ENCODE measurements around the gene MAP1A. TPM values are rescaled to one million over a fixed set of nuclear protein-coding genes. Genes with fewer than 3 reads are reported as not detected.
"Not testable (repeated sequence)": the region's sequence is repeated elsewhere in the genome, so short reads cannot be mapped to it uniquely, and the experiment has no call there.

MAP1A gene
- polyA plus RNA-seq, 3 donors = 6.6 to 10.0 (median 7.8) TPM

DNA sequence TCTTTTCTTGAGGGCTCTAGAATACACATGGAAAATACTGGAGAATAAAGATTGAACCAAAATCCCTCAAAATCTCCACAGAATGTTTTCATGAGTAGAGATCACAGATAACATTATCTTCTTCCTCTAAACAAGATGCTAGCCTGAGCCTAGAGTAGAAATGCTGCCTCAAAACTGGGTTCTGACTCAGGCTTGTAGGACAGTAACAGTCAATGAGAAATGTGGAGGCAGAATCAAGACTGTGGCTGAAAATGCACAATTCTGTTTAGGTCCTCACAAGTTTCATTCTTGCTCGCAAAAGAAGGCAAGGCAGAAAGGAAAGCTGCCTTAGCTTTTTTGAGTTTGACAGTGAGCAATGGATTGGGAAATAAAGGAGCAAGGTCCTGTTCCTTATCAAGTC, 57.2 kb downstream of the MAP1A start:
- not testable (repeated sequence) for DNase-seq (ENCODE audit: extremely low read depth in 1 of 11, low read depth in 9 of 11, low spot score in 4 of 11)

Other genes starting within 250 kb of the MAP1A start
- under 1 TPM in 1 of 3 donors, not detected in 2; 0.07 TPM for gene TGM7, start 215.4 kb upstream of the MAP1A start, polyA plus RNA-seq (ENCODE audit: insufficient read length in 3 of 3)
- gene LCMT2, start 187.0 kb upstream of the MAP1A start, polyA plus RNA-seq (ENCODE audit: insufficient read length in 3 of 3) = 10 to 100 TPM; 10.7 to 14.0 (median 12.5) TPM
- gene ZSCAN29, start 146.6 kb upstream of the MAP1A start, polyA plus RNA-seq (ENCODE audit: insufficient read length in 3 of 3) = 10 to 100 TPM; 28.1 to 31.9 (median 31.1) TPM
- gene TUBGCP4, start 146.5 kb upstream of the MAP1A start, polyA plus RNA-seq (ENCODE audit: insufficient read length in 3 of 3) = 10 to 100 TPM; 26.6 to 31.8 (median 27.0) TPM
- 10 to 100 TPM; 78.3 to 99.5 (median 85.6) TPM for gene TP53BP1, start 24.5 kb upstream of the MAP1A start, polyA plus RNA-seq (ENCODE audit: insufficient read length in 3 of 3)
- gene PPIP5K1, start 72.6 kb downstream of the MAP1A start, polyA plus RNA-seq (ENCODE audit: insufficient read length in 3 of 3) = 10 to 100 TPM; 21.8 to 29.1 (median 27.3) TPM
- 1 to 10 TPM; 1.4 to 3.8 (median 2.3) TPM for gene CKMT1B, start 76.4 kb downstream of the MAP1A start, polyA plus RNA-seq (ENCODE audit: insufficient read length in 3 of 3)
- 1 to 10 TPM in 2 of 3 donors, under 1 TPM in 1; 0.59 to 1.6 (median 1.4) TPM for gene STRC, start 101.2 kb downstream of the MAP1A start, polyA plus RNA-seq (ENCODE audit: insufficient read length in 3 of 3)
- gene CATSPER2, start 131.2 kb downstream of the MAP1A start, polyA plus RNA-seq (ENCODE audit: insufficient read length in 3 of 3) = 1 to 10 TPM; 4.3 to 9.7 (median 5.2) TPM
- gene CKMT1A, start 176.3 kb downstream of the MAP1A start, polyA plus RNA-seq (ENCODE audit: insufficient read length in 3 of 3) = 1 to 10 TPM; 1.6 to 3.7 (median 2.3) TPM
- gene PDIA3, start 228.8 kb downstream of the MAP1A start, polyA plus RNA-seq (ENCODE audit: insufficient read length in 3 of 3) = 100 to 1,000 TPM; 527 to 619 (median 615) TPM